ENCODE data around the gene RPH3AL. TPM values are rescaled to one million over a fixed set of nuclear protein-coding genes. Genes with fewer than 3 reads are reported as not detected.

The RPH3AL gene
- total RNA-seq, 1 experiment from 2014 or later, result 28.8 TPM

GRCh38 chr17:165939-166338, 186.7 kb downstream of the RPH3AL start:
- in situ Hi-C loops (cut with HindIII; ENCODE audit: low pct_unique_long_range_greater_than_20kb, low sequenced_read_pairs), result no loop called here
- DNase-seq (ENCODE audit: low read depth), result no peak

GRCh38 chr17:164303-165235, 188.0 kb downstream of the RPH3AL start:
- DNase-seq (ENCODE audit: low read depth), result peak; percentile 30
- in situ Hi-C loops (cut with HindIII; ENCODE audit: low pct_unique_long_range_greater_than_20kb, low sequenced_read_pairs), result no loop called here

- DNase-seq (ENCODE audit: low read depth), result no peak
- in situ Hi-C loops (cut with HindIII; ENCODE audit: low pct_unique_long_range_greater_than_20kb, low sequenced_read_pairs), result no loop called here
These were observed 189.0 kb downstream of the RPH3AL start for GRCh38 chr17:163514-164098.

GRCh38 chr17:162689-163088, 189.9 kb downstream of the RPH3AL start:
- no peak for DNase-seq (ENCODE audit: low read depth)
- in situ Hi-C loops (cut with HindIII; ENCODE audit: low pct_unique_long_range_greater_than_20kb, low sequenced_read_pairs), result no loop called here

Other genes starting within 250 kb of the RPH3AL start
- not detected in 2 replicates for gene SCGB1C2, start 215.2 kb downstream of the RPH3AL start, total RNA-seq (2014; rRNA removed; shearing (Covaris generic); ENCODE audit: low replicate concordance)
- gene DOC2B, start 171.2 kb downstream of the RPH3AL start, total RNA-seq (2014; rRNA removed; shearing (Covaris generic); ENCODE audit: low replicate concordance), result 1.7 and 1.8 TPM in 2 replicates
- 36.0 and 38.2 TPM in 2 replicates for gene RFLNB, start 93.1 kb upstream of the RPH3AL start, total RNA-seq (2014; rRNA removed; shearing (Covaris generic); ENCODE audit: low replicate concordance)

Data from Caki2 (cell line).